HG02970 (cell line): ENCODE results near the gene CUL4B.
A peak's percentile ranks its signal among the peaks of the same experiment; 100 is the strongest.
"Not testable (repeated sequence)": the region's sequence is repeated elsewhere in the genome, so short reads cannot be mapped to it uniquely, and the experiment has no call there.

ENCODE experiments used
- ATAC-seq: cut with Tn5 transposase; IDR thresholded peaks from one replicate; pipeline ENCODE4 v1.9.1; 2021; ENCODE audit warnings: mild to moderate bottlenecking, moderate library complexity, moderate number of reproducible peaks; ENCODE audit not compliant: unreplicated experiment, low FRiP score

CUL4B gene

GRCh38 chrX:120560842-120561633 lies at the start of gene CUL4B:
CUL4B (minus strand) TSS chrX:120560962; CDS start chrX:120560638, 324 bp downstream.
- peak; percentile 73 for ATAC-seq

GRCh38 chrX:120604361-120604782 lies 43.6 kb upstream of the CUL4B start:
- no peak for ATAC-seq

DNA sequence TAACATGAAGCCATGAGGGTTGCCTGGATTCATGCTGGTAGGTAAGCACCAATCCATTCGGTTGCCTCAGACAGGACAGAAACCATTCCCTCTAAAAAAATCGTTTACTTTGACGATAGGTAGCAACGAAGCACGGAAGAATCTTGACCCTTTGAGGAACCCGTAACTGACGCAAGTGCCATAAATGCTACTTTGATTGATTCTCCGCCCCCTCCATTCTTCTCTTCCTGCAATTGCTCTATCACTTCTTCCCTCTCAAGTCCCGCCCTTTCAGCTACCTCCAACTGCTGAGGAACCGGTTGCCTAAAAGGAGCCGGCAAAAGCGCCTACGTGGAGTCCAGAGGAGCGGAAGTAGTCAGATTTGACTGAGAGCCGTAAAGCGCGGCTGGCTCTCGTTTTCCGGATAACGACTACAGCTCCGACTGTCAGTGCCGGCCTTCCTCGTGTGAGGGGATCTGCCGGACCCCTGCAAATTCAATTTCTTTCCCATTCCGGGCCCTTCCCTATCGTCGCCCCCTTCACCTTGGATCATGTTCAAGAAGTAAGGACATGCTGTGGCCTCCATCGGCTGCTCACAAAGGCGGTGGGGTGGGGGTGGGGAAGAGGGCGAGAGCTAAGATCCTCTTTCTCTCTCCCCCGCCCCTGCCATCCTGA lies 43.1 kb upstream of the CUL4B start, which contains the start of gene MCTS1:
Gene MCTS1 (plus strand): TSS at position 395 of the 654 bp plus-strand sequence. CDS start 136 bp downstream, at position 531.
- peak; percentile 75 for ATAC-seq

DNA sequence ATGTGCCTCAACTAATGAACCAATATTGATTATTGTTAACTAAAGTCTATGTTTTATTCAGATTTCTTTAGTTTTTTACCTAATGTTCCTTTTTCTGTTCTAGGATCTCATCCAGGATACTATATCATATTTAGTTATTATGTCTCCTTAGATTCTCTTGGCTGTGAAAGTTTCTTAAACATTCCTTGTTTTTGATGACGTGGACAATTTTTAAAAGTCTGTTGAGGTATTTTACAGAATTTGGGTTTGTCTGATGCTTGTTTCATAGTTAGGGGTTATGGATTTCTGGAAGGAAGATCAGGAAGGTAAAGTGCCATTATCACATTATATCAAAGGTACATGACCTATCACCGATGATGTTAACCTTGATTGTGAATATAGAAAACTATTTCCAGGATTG lies 24.9 kb upstream of the CUL4B start:
- no peak for ATAC-seq

GRCh38 chrX:120575379-120576114 lies 14.8 kb upstream of the CUL4B start:
- no peak for ATAC-seq

GRCh38 chrX:120573806-120574205 lies 13.0 kb upstream of the CUL4B start:
- not testable (repeated sequence) for ATAC-seq

GRCh38 chrX:120570011-120570600 lies 9.3 kb upstream of the CUL4B start:
- ATAC-seq = no peak

GRCh38 chrX:120568609-120569008 lies 7.8 kb upstream of the CUL4B start:
- ATAC-seq = no peak

DNA sequence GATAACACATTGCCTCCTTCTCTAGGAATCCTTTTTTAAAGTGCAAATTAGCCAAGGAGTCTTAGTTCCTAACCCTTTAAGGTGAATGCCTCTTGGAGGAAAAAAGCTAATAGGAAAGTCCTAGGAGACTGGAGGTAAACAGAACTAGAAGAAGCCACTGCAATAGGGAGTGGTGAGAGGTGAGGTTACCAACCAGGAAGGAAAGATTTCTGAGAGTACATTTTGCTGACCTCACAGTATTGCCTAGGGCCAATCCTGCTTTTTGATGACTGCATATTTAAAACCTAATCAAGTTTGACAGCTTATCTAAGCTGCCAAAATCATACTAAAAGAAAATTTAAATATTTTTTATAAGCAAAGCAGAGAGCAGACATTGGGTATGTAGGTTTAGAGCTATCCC lies 7.3 kb upstream of the CUL4B start:
- ATAC-seq = no peak

DNA sequence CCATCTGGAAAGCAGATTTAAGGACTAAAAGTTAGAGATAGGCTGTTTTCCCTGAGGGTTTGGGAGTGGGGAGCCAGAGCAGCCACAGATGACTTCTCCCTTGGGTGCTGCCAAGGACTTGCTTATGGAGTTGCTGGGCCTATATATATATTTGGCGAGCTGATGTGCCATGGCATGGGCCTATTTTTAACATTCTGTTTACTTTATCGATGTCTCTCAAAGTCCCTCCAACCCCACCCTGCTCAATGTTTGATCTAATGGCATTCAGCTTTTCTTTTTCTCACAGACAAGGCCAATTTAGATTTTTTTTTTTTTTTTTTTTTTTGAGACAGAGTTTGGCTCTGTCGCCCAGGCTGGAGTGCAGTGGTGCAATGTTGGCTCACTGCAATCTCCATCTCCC lies 6.1 kb upstream of the CUL4B start:
- ATAC-seq = no peak

- no peak for ATAC-seq
Observed at GRCh38 chrX:120564925-120565324, 4.2 kb upstream of the CUL4B start.

DNA sequence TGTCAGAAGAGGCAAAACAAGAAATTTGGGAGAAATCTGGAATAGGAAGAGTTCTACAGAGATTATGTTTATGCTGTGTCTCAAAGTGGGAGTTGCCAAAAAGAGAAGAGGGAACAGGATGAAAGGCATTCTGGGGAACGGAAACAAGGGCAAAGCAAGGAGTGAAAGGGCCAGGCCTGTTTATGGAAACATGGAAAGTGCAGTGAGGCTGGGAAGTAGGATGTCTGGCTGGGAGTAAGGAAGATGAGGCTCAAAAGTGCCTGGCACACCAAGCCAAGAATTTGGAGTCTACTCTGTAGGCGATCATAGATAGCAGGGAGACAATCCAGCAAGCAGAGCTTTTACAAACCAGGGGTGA lies 1.8 kb upstream of the CUL4B start:
- ATAC-seq = no peak

GRCh38 chrX:120561634-120562568 lies 1.1 kb upstream of the CUL4B start:
- ATAC-seq = peak; percentile 5

- peak; percentile 25 for ATAC-seq
Observed at GRCh38 chrX:120560405-120560841, 339 bp downstream of the CUL4B start.

DNA sequence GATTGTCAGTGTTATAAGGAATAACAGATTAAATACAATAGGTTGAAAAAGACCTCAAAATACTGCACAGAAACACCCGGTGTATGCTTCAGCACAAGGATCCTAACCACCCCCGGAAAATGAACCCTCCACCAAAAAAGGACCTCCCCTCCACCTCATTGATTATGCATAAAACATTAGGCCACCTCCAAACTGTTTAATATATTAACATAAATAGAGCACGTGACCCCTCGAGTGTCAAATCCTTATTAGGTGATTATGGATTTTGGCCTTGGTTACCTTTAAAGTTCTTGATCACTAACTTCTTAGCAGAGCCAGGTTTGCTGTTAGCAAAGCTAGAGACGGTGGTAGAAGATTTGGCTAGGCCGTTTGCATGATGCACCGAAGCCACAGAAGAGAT lies 958 bp downstream of the CUL4B start:
- no peak for ATAC-seq

GRCh38 chrX:120556251-120556650 lies 4.5 kb downstream of the CUL4B start:
- ATAC-seq = no peak

- no peak for ATAC-seq
Observed at GRCh38 chrX:120549483-120550452, 11.0 kb downstream of the CUL4B start.

- no peak for ATAC-seq
Observed at GRCh38 chrX:120536061-120536460, 24.7 kb downstream of the CUL4B start.
